T follicular helper cell (primary cell): Measurements from ENCODE around the gene TBC1D2.

Experiments
- DNase-seq: peaks from one replicate; pipeline ENCODE4 v3.0.0-alpha.2; 2020; ENCODE audit warnings: low read depth

Gene TBC1D2

DNA sequence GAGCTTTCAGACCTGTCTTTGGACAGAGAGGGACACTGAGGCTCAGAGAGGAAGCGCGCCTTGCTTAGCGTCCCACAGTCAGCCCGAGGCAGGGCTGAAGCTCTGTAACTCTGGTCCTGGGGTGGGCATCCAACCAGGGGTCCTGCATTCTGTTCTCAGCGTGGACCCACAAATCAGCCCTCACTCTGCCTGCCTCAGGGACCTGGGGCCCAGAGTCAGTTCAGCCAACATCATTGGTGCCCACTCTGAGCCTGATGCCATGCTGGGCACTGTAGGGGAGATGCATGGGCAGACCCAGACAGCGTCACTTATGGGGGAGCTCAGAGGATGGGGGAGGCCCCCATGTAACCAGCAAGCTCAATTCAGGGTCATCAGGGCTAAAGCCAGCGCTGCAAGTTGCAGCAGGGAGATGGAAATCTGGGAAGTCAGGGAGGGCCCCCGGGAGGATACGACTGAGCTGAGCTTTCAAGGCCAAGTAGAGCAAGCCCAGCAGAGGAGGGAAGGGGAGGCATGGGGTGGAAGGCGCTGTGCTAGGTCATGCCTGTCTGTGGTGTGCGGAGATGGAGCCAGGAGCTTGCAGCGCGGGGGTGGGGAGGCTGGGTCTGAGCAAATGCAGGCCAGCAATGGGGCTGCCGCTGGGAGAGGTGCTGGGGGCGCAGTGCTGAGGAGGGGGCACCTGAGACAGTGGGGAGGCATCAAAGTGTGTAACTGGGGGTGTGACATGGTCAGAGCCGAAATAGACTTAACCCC lies 84.1 kb downstream of the TBC1D2 start:
- no peak for DNase-seq

DNA sequence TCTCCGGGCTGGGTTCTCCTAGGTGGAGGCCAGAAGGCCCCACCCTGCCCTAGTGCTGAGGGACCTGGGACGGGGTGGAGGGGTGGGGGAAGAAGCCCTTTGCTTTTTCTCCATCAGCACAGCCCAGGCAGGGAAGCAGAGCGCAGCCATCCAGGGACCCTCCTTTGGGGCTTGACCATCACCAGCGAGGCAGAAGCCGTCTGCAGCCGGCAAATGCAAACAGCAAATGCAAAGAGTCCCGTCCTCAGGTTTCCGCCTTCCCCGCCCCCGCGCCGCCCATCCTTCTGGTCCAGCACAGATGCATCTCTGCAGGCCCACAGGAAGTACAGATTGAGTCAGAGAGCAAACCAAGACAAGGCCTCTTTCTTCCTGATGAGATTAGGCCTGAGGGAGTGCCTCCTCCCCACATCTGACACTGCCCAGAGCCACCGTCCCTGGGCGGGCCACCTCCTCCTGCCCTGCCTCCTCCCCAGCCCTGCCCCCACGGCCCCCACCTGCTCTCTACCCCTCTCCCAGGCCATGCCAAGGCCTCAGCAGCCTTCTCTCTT lies 86.4 kb downstream of the TBC1D2 start:
- DNase-seq: no peak

DNA sequence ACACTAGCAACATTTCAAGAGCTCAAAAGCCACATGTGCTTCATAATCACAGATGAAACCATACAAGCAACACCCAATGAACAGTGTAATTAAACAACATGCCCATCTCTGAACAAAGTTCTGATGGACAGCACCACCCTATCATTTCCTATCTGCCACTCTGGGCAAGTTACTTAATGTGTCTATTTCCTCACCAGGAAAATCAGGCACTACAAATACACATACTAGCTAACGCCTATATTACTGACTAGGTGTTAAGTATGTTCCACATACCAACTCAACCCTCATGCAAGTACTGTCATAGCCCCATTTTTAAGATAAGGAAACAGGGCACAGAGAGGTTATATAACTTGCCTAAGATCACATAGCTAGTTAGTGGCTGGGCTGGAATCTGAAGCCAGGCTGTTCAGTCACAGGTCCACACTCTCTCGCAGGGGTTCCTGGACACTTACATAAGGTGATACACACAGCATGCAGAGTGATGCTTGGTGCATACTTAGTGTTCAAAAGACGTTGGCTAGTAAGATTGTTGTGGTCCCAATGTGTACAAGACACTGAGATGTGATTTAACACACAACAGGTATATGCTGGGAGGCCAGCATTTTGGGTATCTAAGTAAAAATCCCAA lies 87.2 kb downstream of the TBC1D2 start:
- no peak for DNase-seq

DNA sequence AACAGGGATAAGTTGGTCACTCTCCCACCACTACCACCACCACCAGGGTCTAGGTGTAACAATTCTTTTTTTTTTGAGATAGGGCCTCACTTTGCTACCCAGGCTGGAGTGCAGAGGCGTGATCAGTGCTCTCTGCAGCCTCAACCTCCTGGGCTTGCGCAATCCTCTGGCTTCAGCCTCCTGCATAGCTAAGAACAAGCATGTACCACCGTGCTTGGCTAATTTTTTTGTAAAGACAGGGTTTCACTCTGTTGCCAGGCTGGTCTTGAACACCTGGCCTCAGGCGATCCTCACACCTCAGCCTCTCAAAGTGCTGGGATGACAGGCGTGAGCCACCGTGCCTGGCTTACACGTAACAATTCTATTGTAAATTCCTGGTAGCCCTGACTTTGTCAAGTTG lies 90.5 kb downstream of the TBC1D2 start:
- no peak for DNase-seq

DNA sequence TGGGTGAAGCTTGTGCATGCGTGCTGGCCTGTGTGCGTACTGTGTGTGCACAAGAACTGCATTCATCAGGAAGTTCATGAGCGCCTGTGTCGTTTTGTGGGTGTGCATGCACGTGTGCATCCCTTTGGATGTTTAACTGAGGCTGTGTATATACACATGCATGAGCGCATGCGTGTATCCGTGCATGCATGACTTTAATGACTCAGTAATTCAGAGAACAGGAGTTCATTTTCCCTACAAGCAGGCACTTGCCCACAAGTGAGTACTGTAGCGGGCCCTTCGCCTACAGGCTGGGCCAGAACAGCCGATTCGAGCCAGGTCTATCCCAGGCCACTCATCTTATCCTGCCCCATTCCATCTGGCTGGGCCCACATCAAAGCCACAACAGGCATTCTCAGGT lies 92.8 kb downstream of the TBC1D2 start:
- no peak for DNase-seq

DNA sequence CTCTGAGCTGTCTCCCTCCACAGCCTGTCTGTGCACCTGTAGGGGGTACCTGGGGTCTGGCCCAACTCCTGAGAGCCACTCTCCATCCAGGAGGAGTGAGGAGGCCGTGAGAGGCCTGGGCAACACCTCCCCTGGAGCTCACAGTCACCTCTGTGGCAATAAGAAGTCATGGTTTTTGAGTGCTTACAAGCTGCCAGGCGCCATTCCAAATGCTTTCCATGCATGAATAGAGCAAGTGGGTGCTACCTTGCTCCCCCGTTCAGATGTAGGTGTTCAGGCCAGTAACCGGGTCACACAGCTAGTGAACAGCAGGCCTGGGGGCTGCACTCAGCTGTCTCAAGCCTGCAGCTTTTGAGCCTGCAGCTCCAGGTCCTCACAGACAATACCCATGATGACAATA lies 93.6 kb downstream of the TBC1D2 start:
- DNase-seq: no peak

DNA sequence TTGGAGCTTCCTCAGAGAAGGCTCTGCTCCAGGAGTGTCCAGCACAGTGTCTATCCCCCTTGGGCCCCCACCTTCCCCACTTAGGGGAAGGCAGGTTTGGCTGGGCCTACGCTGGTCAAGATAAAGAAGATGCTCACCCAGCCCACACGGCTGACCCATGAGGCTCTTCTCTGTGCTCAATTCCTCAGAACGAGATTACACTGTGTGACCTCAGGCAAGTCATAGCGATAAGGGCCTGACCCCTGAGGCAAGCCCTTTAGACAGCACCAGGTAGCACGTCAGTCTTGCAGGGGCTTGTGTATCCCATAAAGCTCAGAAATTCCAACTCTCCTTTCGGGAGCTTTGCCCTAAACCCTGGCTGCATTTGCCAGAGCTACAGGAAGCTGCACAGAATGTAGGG lies 95.7 kb downstream of the TBC1D2 start:
- DNase-seq: no peak

DNA sequence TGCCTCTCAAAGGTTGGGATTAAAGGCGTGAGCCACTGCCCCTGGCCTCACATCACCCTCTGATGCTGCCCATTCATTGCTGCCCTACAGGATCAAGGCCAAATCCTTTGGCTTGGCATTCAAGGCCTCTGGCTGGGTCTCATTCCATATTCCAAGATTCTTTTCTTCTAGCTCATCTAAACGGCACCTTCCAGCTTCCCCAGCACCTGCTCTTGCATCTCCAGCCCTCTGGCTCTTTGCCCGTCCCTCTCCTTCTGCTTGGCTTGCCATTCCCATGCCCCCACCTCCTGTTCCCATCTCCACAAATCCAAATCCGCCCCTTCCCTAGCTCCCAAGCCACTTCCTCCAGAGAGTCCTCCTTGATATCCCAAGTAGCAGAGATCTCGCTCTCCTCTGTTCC lies 96.1 kb downstream of the TBC1D2 start:
- DNase-seq: no peak

DNA sequence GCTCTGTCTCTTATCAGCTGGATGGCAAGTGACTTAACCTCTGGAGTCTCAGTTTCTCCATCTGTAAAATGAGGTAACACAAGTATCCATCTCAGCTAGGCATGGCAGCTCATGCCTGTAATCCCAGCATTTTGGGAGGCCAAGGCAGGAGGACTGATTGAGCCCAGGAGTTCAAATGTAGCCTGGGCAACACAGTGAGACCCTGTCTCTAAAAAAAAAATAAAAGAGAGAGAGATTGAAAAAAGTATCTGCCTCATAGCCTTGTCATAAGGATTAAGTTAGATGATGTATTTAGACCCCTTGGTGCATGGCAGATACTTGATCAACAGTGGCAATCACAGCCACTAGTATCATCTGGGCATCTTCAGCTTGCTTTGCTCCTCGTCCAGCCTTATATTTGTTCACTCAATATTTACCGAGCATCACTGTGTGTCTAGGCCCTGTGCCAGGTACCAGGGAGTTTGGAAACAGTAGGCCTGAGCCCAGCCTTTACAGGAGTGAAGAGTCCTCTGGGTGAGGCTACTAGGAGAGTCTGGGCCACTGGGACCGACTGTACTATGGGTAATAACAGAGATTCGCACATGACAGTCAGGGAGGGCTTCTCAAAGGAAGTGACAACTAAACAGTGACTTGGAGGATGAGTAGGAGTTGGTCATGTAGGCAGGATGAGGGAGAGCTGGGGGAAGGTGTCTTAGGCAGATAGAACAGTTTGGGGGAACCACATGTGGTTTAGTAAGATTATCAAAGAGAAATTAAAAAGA lies 97.2 kb downstream of the TBC1D2 start:
- DNase-seq: no peak

DNA sequence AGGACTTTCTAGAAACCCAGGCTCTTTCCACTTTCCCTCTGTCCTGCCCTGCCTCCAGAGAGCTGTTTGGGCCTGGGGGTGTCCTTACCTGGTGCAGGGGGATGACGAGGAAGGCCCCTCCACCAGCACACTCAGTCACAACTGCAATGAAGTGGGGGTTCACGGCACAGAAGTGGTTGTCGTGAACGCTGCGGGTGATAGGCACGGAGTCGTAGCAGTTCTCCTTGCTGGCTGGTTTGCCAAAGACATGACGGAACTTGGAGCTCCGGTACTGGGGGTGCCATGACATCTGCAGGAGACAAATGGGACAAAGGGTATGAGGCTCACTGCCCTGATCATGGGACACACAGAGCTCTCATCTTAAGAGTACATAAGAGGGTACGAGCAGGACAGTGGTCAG lies 98.1 kb downstream of the TBC1D2 start:
- DNase-seq: no peak

DNA sequence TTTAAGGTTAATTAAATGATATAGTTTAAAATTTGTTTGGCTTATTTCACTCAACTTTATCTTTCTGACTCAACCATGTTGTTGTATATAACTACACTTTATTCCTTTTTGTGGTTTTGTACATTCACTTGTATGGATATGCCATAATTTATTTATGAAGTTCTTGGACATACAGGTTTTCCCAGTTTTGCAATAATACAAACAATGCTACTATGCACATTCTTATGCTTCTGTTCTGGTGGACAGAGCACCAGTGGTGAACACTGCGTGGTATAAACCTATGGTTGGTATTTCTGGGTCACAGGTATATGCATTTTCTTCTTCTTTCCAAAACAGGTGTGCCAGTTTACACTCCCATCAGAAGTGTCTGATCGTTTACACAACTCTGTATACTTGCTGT lies 100.8 kb downstream of the TBC1D2 start:
- DNase-seq: no peak

DNA sequence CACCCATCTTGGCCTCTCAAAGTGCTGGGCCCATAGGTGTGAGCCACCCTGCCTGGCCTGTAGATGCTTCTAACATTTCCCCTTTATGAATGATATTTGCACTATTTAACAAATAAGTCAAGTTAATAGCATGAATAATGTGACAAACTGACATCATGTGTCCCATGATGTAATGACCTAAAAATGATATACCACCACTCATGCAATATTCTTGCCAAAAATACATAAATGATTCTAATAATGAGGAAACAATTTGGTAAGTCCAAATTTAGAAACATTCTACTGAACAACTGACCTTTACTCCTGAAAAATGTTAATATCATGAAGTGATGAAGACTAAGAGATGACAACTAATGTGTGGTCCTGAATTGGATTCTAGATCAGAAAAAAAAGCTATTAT lies 102.9 kb downstream of the TBC1D2 start:
- no peak for DNase-seq

DNA sequence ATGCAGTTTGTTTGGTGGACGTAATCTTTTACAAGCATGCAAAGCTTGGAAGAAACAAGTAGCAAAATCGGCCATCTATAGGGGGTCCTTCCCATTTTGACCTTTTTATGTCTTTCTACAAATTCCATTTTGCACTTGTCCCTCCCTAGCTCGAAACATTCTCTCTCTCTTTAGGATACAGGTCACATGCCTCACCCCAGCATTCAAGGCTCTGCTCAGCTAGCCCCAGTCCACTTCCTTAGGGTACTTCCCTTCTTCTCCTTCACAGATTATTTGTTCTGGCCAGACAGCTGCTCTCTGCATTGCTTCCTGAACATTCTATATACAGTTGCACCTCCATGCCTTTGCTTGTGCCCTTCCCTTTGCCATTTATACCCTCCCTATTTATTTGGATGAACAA lies 104.7 kb downstream of the TBC1D2 start:
- DNase-seq: no peak

DNA sequence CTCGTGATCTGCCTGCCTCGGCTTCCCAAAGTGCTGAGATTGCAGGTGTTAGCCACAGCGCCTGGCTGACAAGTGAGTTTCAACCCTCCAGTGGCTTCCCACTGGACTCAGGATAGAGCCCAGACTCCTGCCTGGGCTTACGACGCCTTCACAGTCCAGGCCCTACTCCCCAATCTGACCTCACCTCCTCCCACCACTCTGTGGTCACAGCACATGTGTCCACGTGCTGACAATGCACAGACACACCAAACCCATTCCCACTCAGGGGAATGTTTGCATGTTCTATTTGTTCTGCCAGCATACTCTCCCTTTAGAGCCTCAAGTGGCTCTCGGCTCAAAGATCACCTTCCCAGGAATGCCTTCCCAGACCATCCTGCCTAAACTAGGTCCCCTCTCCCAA lies 105.3 kb downstream of the TBC1D2 start:
- DNase-seq: no peak

DNA sequence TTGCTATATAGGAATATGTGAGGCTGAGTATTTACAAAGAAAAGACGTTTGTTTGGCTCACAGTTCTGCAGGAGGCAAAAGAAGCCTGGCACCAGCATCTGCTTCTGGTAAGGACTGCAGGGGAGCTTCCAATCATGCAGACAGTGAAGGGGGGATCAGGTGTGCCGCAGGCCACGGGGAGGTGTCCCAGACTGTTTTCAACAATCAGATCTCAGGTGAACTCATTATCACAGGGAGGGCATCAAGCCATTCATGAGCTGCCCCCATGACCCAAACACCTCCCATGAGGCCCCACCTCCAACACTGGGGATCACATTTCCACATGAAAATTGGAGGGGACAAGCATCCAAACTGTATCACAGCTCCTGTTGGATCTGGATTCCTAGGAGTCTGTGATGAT lies 106.0 kb downstream of the TBC1D2 start:
- DNase-seq: no peak
